SU-DHL-6 (cell line): Measurements from ENCODE around the gene NAV2.

Source experiments
- H2AFZ ChIP-seq: fragments of 200-600 bp; sonication (generic); 2 replicates; pipeline ENCODE4 v1.6.1; 2014; ENCODE audit warnings: low read depth, mild to moderate bottlenecking, moderate library complexity, mixed read lengths, antibody characterized with exemption, low read length; ENCODE audit not compliant: severe bottlenecking
- H3F3A ChIP-seq: fragments of 200-600 bp; shearing (Covaris generic); 2 replicates; pipeline ENCODE4 v1.6.0; 2016; ENCODE audit warnings: antibody characterized with exemption, mild to moderate bottlenecking; ENCODE audit not compliant: insufficient read depth
- H3K27ac ChIP-seq: fragments of 200-600 bp; sonication (generic); 2 replicates; pipeline ENCODE4 v1.5.1; 2016; ENCODE audit warnings: low read depth, mild to moderate bottlenecking, low read length, moderate library complexity, mixed read lengths
- H3K27me3 ChIP-seq: fragments of 200-600 bp; sonication (generic), shearing (Covaris generic); 2 replicates; pipeline ENCODE4 v1.6.0; 2014; ENCODE audit warnings: mild to moderate bottlenecking, low read length
- H3K36me3 ChIP-seq: fragments of 200-600 bp; sonication (generic); 2 replicates; pipeline ENCODE4 v1.6.1; 2014; ENCODE audit warnings: mild to moderate bottlenecking, low read length, mixed read lengths
- H3K4me2 ChIP-seq: fragments of 300-600, 200-600 bp; shearing (Covaris generic), sonication (generic); 2 replicates; pipeline ENCODE4 v1.6.0; 2014; ENCODE audit warnings: low read length, low read depth, mild to moderate bottlenecking; ENCODE audit not compliant: poor library complexity, severe bottlenecking
- H3K4me3 ChIP-seq: fragments of 200-600 bp; sonication (generic); 2 replicates; pipeline ENCODE4 v1.5.1; 2014; ENCODE audit warnings: antibody characterized with exemption, low read length, mild to moderate bottlenecking, mixed read lengths; ENCODE audit not compliant: insufficient read depth, poor library complexity, severe bottlenecking
- H3K79me2 ChIP-seq: fragments of 200-600 bp; sonication (generic); 2 replicates; pipeline ENCODE4 v1.6.1; 2014; ENCODE audit warnings: mild to moderate bottlenecking, low read length, moderate library complexity; ENCODE audit not compliant: insufficient read depth
- H3K9ac ChIP-seq: fragments of 200-600 bp; sonication (generic); 2 replicates; pipeline ENCODE4 v1.7.0; 2014; ENCODE audit warnings: mild to moderate bottlenecking, low read length
- H3K9me2 ChIP-seq: fragments of 200-600 bp; sonication (generic); replicated peaks from 2 replicates; pipeline ENCODE4 v1.6.1; 2014; ENCODE audit warnings: low read length; ENCODE audit not compliant: insufficient read depth
- H3K9me3 ChIP-seq: fragments of 200-600 bp; sonication (generic); 2 replicates; pipeline ENCODE4 v1.6.1; 2014; ENCODE audit warnings: low read length, mixed read lengths; ENCODE audit not compliant: insufficient read depth
- H4K20me1 ChIP-seq: fragments of 200-600 bp; sonication (generic); 2 replicates; pipeline ENCODE4 v1.6.1; 2014; ENCODE audit warnings: low read depth, mild to moderate bottlenecking, antibody characterized with exemption, low read length, moderate library complexity, mixed read lengths
- CTCF ChIP-seq: fragments of 200-600 bp; sonication (generic); IDR thresholded peaks from one replicate; pipeline ENCODE4 v1.5.1; 2017; ENCODE audit warnings: antibody characterized with exemption, mild to moderate bottlenecking, low read length, moderate library complexity; ENCODE audit not compliant: insufficient read depth, poor library complexity, severe bottlenecking
- EZH2phosphoT487 ChIP-seq: fragments of 200-600 bp; sonication (generic), shearing (Covaris generic); conservative IDR thresholded peaks from 2 replicates; pipeline ENCODE4 v1.6.1; 2018; ENCODE audit warnings: mild to moderate bottlenecking, antibody characterized with exemption, low read length, moderate library complexity, mixed read lengths

The NAV2 gene

GRCh38 chr11:19919050-19919561 is 206.5 kb downstream of the NAV2 start:
- Histone ChIP-seq H3K27me3 (no peaks in the 10 kb centered on the region), H2AFZ (no peak overlapping the region), H4K20me1 (no peaks in the 10 kb centered on the region), H3K27ac (no peak overlapping the region), H3K79me2 (no peaks in the 10 kb centered on the region), H3K4me3 (no peak overlapping the region), H3K9me3 (no peaks in the 10 kb centered on the region), H3F3A (no peaks in the 10 kb centered on the region), H3K9me2 (no peaks in the 10 kb centered on the region), H3K4me2 (no peak overlapping the region), H3K9ac (no peak overlapping the region), H3K36me3 (no peaks in the 10 kb centered on the region)
- no peak for TF ChIP-seq CTCF
- TF ChIP-seq EZH2phosphoT487, result no peak

GRCh38 chr11:19920982-19921381 is 208.3 kb downstream of the NAV2 start:
- H2AFZ ChIP-seq, result no peak overlapping the region
- no peaks in the 10 kb centered on the region for H3F3A ChIP-seq
- H3K79me2 ChIP-seq, result no peaks in the 10 kb centered on the region
- no peak overlapping the region for H3K4me3 ChIP-seq
- no peaks in the 10 kb centered on the region for H3K9me3 ChIP-seq
- H3K27ac ChIP-seq, result no peak overlapping the region
- no peak overlapping the region for H3K4me2 ChIP-seq
- no peak overlapping the region for H3K9ac ChIP-seq
- H3K36me3 ChIP-seq, result no peaks in the 10 kb centered on the region
- H4K20me1 ChIP-seq, result no peaks in the 10 kb centered on the region
- no peaks in the 10 kb centered on the region for H3K9me2 ChIP-seq
- TF ChIP-seq EZH2phosphoT487 (no peak), CTCF (no peak)
- H3K27me3 ChIP-seq, result no peaks in the 10 kb centered on the region

DNA sequence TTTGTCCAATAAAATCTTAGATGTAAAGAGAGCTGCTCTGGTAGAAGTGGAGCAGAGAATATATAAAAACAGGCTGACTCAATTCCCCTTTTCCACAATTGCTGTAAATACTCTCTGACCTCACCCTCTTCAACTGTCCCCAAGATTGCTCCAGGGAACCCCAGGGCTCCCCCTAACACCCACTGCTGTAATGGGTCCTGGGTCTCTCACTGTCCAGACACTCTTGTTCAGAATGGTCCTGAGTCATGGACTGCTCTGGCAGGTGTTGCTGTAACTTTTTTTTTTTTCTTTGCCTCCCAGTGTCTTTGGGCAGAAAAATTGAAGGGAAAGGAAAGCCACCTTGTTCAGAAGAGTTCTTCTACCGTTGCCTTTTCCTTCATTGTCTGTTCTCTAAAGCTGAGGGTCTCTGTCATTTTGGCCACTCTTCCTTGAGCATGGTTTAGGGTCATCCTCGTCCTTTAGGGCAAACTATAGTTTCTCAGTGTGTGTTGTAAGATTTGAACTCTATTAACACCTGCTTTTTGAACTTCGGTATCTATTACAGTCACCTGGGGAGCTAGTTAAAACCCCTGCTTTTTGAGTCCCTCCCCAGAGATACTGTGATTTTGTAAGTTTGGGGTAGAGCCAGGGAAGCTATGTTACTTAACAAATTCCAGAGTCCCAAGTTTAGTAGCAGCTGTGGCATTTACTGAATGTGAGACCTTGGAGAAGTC is 209.5 kb downstream of the NAV2 start:
- no peak overlapping the region for H2AFZ ChIP-seq
- no peaks in the 10 kb centered on the region for H3K79me2 ChIP-seq
- H3K4me3 ChIP-seq, result no peak overlapping the region
- H3K9me3 ChIP-seq, result no peaks in the 10 kb centered on the region
- H3K4me2 ChIP-seq, result no peak overlapping the region
- H3K27ac ChIP-seq, result no peak overlapping the region
- H3K9me2 ChIP-seq, result no peaks in the 10 kb centered on the region
- no peaks in the 10 kb centered on the region for H3K27me3 ChIP-seq
- H3K36me3 ChIP-seq, result no peaks in the 10 kb centered on the region
- TF ChIP-seq EZH2phosphoT487, result no peak
- TF ChIP-seq CTCF, result no peak
- no peak overlapping the region for H3K9ac ChIP-seq
- H3F3A ChIP-seq, result no peaks in the 10 kb centered on the region
- no peaks in the 10 kb centered on the region for H4K20me1 ChIP-seq
